Measurements from ENCODE around the gene DCXR. TPM values are rescaled to one million over a fixed set of nuclear protein-coding genes. Genes with fewer than 3 reads are reported as not detected.

DCXR gene
- total RNA-seq, 1 experiment from 2014 or later = 135 TPM

DNA sequence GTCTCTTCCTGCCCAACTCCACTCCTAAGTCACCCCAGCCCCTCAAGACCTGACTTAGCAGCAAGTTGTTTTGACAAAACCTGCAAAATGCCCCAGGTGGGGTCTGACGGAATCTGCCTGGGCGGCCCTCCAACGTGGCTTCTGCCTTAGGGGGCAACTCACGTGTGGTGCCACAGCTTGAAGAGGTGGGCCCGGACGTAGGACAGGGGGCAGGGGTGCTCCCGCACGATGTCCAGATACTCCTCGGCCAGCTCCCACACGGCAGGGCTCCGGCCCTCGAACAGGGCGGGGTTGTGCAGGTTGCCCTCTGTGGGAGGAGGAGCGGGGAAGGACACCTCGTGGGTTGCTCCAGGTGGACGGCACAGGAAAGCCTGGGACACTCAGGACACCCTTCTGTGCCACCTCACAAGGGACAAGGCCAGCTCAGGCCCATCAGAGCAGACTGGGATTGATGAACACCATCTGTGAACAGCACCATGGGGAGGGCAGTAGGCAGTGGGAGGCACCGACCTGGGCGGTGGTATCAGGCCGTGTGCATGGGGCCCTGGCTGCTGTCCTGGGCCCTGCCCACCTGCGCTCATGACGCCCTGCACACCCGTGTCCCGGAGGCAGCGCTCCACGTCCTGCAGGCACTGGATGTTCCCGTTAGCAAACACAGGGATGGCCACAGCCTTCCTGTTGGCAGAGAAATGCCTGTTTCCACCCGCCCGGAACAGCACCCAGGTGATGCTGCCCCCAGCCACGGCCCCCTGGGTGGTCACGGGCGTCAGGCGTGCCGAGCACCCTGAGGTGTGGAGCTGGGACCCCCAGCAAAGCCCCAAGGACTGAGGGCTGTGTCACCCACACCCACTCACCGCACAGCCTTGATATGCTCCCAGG lies 23.8 kb upstream of the DCXR start:
- intact Hi-C loops (cut with micrococcal nuclease) = no loop called here
- no peak overlapping the region for H3K4me3 ChIP-seq (ENCODE audit: low read length)
- H3K27ac ChIP-seq (ENCODE audit: low read length) = no peak overlapping the region
- no peak overlapping the region for H2AFZ ChIP-seq (ENCODE audit: low read length)
- no peaks in the 10 kb centered on the region for H3K27me3 ChIP-seq (ENCODE audit: low read length)
- no peaks in the 10 kb centered on the region for H3F3A ChIP-seq (ENCODE audit: low read length, unreplicated experiment)
- H3K9me3 ChIP-seq (ENCODE audit: low read length) = no peaks in the 10 kb centered on the region
- no peaks in the 10 kb centered on the region for H3K9me2 ChIP-seq (replicated peaks; ENCODE audit: low read length)
- no peak overlapping the region for H3K9ac ChIP-seq (ENCODE audit: low read length)
- CTCF ChIA-PET = no interaction called here
- ATAC-seq (no peak), DNase-seq (no peak)
- POLR2A ChIA-PET (ENCODE audit: unreplicated experiment) = no interaction called here
- H3K36me3 ChIP-seq (ENCODE audit: low read depth, low read length) = peaks cover 53% of the 10 kb centered on the region
- peaks cover 29% of the 10 kb centered on the region for H3K79me2 ChIP-seq (ENCODE audit: low read length)
- H3K4me1 ChIP-seq (ENCODE audit: insufficient read depth, low read length) = peaks cover 17% of the 10 kb centered on the region
- no peak overlapping the region for H3K4me2 ChIP-seq (ENCODE audit: low read length)
- no TSS peak for BruUV-seq (replicated peaks)
- no peaks in the 10 kb centered on the region for H4K20me1 ChIP-seq (ENCODE audit: low read length)
- TF ChIP-seq, protein P1, sequence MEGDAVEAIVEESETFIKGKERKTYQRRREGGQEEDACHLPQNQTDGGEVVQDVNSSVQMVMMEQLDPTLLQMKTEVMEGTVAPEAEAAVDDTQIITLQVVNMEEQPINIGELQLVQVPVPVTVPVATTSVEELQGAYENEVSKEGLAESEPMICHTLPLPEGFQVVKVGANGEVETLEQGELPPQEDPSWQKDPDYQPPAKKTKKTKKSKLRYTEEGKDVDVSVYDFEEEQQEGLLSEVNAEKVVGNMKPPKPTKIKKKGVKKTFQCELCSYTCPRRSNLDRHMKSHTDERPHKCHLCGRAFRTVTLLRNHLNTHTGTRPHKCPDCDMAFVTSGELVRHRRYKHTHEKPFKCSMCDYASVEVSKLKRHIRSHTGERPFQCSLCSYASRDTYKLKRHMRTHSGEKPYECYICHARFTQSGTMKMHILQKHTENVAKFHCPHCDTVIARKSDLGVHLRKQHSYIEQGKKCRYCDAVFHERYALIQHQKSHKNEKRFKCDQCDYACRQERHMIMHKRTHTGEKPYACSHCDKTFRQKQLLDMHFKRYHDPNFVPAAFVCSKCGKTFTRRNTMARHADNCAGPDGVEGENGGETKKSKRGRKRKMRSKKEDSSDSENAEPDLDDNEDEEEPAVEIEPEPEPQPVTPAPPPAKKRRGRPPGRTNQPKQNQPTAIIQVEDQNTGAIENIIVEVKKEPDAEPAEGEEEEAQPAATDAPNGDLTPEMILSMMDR (conservative IDR thresholded peaks at IDR 0.05; ENCODE audit: low read depth, low read length) = no peak
- TF ChIP-seq EZH2 (IDR thresholded peaks at IDR 0.05; ENCODE audit: low read length, unreplicated experiment) (no peak), EZH2phosphoT487 (IDR thresholded peaks at IDR 0.05; ENCODE audit: borderline replicate concordance, low read length) (no peak)

DNA sequence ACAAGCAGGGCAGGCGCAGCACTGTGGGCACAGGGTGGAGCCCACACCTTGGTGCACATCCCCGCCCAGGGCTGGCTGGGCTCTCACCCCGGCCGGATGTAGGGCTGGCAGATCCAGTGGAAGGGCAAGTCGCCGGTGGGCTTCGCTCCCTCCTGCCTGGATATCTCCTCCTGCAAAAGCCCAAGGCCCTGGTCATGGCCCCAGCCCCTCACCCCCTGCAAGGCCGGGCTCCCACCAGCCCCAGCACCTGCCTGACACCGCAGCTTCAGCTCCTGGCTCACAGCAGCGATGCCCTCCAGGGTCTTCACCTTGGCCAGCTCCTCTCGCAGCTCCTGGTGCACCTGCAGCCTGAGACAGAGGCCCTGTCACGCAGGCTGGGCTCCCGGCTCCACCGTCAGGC lies 23.1 kb upstream of the DCXR start:
- H3K4me1 ChIP-seq (ENCODE audit: insufficient read depth, low read length) = peaks cover 12% of the 10 kb centered on the region
- no peak for ATAC-seq
- H3K9me3 ChIP-seq (ENCODE audit: low read length) = no peaks in the 10 kb centered on the region
- TF ChIP-seq EZH2phosphoT487 (IDR thresholded peaks at IDR 0.05; ENCODE audit: borderline replicate concordance, low read length) (no peak), EZH2 (IDR thresholded peaks at IDR 0.05; ENCODE audit: low read length, unreplicated experiment) (no peak)
- TF ChIP-seq, protein P1 (conservative IDR thresholded peaks at IDR 0.05; ENCODE audit: low read depth, low read length) = no peak
- intact Hi-C loops (cut with micrococcal nuclease) = no loop called here
- no peak overlapping the region for H2AFZ ChIP-seq (ENCODE audit: low read length)
- H3K4me2 ChIP-seq (ENCODE audit: low read length) = no peak overlapping the region
- no peak overlapping the region for H3K27ac ChIP-seq (ENCODE audit: low read length)
- no peak overlapping the region for H3K4me3 ChIP-seq (ENCODE audit: low read length)
- no peak for DNase-seq
- H3K9me2 ChIP-seq (replicated peaks; ENCODE audit: low read length) = no peaks in the 10 kb centered on the region
- ChIA-PET POLR2A (ENCODE audit: unreplicated experiment) (no interaction called here), CTCF (interaction anchor here (0.7 kb wide), 1 partner anchor 63 kb away, joined by 6 read pairs; no protein-coding TSS in a partner anchor)
- peaks cover 25% of the 10 kb centered on the region for H3K79me2 ChIP-seq (ENCODE audit: low read length)
- no peaks in the 10 kb centered on the region for H4K20me1 ChIP-seq (ENCODE audit: low read length)
- H3F3A ChIP-seq (ENCODE audit: low read length, unreplicated experiment) = no peaks in the 10 kb centered on the region
- H3K27me3 ChIP-seq (ENCODE audit: low read length) = no peaks in the 10 kb centered on the region
- no peak overlapping the region for H3K9ac ChIP-seq (ENCODE audit: low read length)
- BruUV-seq (replicated peaks) = no TSS peak
- peaks cover 58% of the 10 kb centered on the region for H3K36me3 ChIP-seq (ENCODE audit: low read depth, low read length)

DNA sequence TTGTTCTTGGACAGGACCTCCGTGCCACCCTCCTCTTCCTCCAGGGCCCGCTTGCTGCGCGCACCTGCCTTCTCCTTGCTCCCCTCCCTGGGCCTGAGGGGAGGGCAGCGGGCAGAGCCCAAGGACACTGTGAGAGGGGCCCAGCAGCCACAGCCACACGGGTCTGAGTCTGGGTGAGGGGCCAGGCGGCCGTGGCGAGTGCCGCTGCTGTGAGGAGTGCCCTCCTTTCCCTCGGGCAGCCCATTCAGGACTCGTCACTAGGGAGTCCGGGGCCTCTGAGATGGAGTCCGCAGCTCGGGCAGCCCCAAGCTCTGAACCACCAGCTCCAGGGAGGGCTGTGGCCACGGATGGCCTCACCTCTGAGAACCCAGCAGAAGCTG lies 22.5 kb upstream of the DCXR start:
- Histone ChIP-seq H3K79me2 (ENCODE audit: low read length) (peaks cover 21% of the 10 kb centered on the region), H3K9me3 (ENCODE audit: low read length) (no peaks in the 10 kb centered on the region), H3K9me2 (replicated peaks; ENCODE audit: low read length) (no peaks in the 10 kb centered on the region), H3K9ac (ENCODE audit: low read length) (no peak overlapping the region), H3F3A (ENCODE audit: low read length, unreplicated experiment) (no peaks in the 10 kb centered on the region), H3K36me3 (ENCODE audit: low read depth, low read length) (peaks cover 58% of the 10 kb centered on the region), H3K4me2 (ENCODE audit: low read length) (no peak overlapping the region), H4K20me1 (ENCODE audit: low read length) (no peaks in the 10 kb centered on the region), H2AFZ (ENCODE audit: low read length) (no peak overlapping the region), H3K27me3 (ENCODE audit: low read length) (no peaks in the 10 kb centered on the region), H3K4me3 (ENCODE audit: low read length) (no peak overlapping the region), H3K27ac (ENCODE audit: low read length) (no peak overlapping the region), H3K4me1 (ENCODE audit: insufficient read depth, low read length) (peaks cover 12% of the 10 kb centered on the region)
- ATAC-seq (no peak), DNase-seq (no peak)
- intact Hi-C loops (cut with micrococcal nuclease) = no loop called here
- BruUV-seq (replicated peaks) = no TSS peak
- ChIA-PET POLR2A (ENCODE audit: unreplicated experiment) (no interaction called here), CTCF (interaction anchor here (0.7 kb wide), 1 partner anchor 64 kb away, joined by 6 read pairs; no protein-coding TSS in a partner anchor)
- TF ChIP-seq, protein P1 (conservative IDR thresholded peaks at IDR 0.05; ENCODE audit: low read depth, low read length) = no peak
- TF ChIP-seq EZH2phosphoT487 (IDR thresholded peaks at IDR 0.05; ENCODE audit: borderline replicate concordance, low read length) = no peak
- TF ChIP-seq EZH2 (IDR thresholded peaks at IDR 0.05; ENCODE audit: low read length, unreplicated experiment) = no peak

Measured in PC-3 (cell line).